Ectodermal cell (in vitro differentiated cells): ENCODE results near the gene HTRA3.

Experiments
- H3K27ac ChIP-seq: 2 replicates; pipeline ENCODE4 v1.7.0; 2013; ENCODE audit warnings: mild to moderate bottlenecking, low read depth, low read length; ENCODE audit not compliant: insufficient read depth, poor library complexity, severe bottlenecking
- H3K27me3 ChIP-seq: 2 replicates; pipeline ENCODE4 v1.7.0; 2013; ENCODE audit warnings: mild to moderate bottlenecking, low read length; ENCODE audit not compliant: insufficient read depth, control insufficient read depth, poor library complexity, severe bottlenecking
- H3K36me3 ChIP-seq: one replicate; pipeline ENCODE4 v1.7.0; 2013; ENCODE audit warnings: low read length; ENCODE audit not compliant: control insufficient read depth, insufficient read depth
- H3K4me1 ChIP-seq: one replicate; pipeline ENCODE4 v1.7.0; 2013; ENCODE audit warnings: low read length; ENCODE audit not compliant: control insufficient read depth, insufficient read depth
- H3K4me3 ChIP-seq: 2 replicates; pipeline ENCODE4 v1.7.0; 2013; ENCODE audit warnings: low read depth, low read length, control low read depth; ENCODE audit not compliant: insufficient read depth
- H3K9me3 ChIP-seq: 2 replicates; pipeline ENCODE4 v1.7.0; 2013; ENCODE audit warnings: mild to moderate bottlenecking, low read length, moderate library complexity; ENCODE audit not compliant: control insufficient read depth
- WGBS, 2 experiments: methylation state at CpG; one replicate each; pipeline ENCODE4 v1.1.7; 2013; ENCODE audit warnings: missing lambda C conversion rate in 2 of 2; 5-methylcytosine and 5-hydroxymethylcytosine counted together

The HTRA3 gene

DNA sequence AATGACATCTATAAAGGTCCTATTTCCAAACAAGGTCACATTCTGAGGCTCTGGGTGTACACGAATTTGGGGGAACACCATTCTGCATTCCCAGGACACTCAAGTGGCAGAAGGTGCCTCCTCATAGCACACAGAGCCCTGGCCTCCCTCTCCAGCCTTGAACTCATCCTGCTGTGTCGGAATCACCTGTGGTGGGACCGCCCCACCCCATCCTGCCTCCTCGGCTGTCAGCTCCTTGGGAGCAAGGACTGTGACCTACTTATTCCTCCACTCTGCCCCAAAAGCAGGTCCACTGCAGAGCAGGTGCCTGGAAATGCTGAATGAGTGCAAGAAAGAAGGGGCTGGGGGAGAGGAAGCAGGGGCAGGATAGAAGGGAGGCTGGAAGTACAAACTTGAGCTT, 33.5 kb downstream of the HTRA3 start:
- no peaks in the 10 kb centered on the region for H3K36me3 ChIP-seq
- H3K4me3 ChIP-seq, result no peak overlapping the region
- WGBS, 2 experiments, result 87% methylated on average over 4 of the region's 4 CpGs
- H3K4me1 ChIP-seq, result peaks cover 16% of the 10 kb centered on the region
- H3K27ac ChIP-seq, result no peak overlapping the region
- no peaks in the 10 kb centered on the region for H3K9me3 ChIP-seq
- no peaks in the 10 kb centered on the region for H3K27me3 ChIP-seq

DNA sequence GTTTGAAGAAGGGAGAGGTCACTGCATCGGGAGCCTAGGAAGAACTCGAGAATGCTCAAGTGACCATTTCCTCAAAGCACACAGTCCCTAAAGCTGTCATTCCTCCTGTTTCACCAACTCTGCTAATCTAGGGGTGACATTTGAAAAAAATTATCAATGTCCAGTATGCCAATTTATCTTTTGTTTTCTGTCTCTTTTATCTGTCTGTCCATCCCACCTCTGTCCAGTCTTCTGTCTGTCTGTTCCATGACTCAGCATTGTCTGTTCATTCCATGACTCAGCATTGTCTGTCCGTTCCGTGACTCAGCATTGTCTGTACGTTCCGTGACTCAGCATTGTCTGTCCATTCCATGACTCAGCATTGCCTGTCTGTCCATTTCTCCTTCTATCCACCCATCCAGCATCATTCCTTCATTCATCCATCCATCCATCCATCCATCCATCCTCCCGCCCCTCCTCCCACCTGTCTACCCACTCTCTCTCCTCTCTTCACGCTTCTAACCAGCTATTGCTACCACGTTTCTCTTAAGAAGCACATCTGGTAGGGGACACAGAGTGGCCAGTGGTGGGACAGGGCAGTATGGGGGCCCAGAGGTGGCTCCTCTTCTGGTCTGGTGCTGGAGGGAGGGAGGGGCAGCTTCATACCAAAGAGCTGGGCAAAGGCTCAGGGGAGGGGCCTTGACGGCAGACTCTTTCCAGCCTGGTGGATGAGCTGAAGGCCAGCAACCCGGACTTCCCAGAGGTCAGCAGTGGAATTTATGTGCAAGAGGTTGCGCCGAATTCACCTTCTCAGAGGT, 34.1 kb downstream of the HTRA3 start:
- 92 to 93% methylated on average over 13 of the region's 13 CpGs for WGBS, 2 experiments
- H3K36me3 ChIP-seq, result no peaks in the 10 kb centered on the region
- H3K27ac ChIP-seq, result no peak overlapping the region
- no peaks in the 10 kb centered on the region for H3K9me3 ChIP-seq
- no peak overlapping the region for H3K4me3 ChIP-seq
- no peaks in the 10 kb centered on the region for H3K27me3 ChIP-seq
- peaks cover 16% of the 10 kb centered on the region for H3K4me1 ChIP-seq

DNA sequence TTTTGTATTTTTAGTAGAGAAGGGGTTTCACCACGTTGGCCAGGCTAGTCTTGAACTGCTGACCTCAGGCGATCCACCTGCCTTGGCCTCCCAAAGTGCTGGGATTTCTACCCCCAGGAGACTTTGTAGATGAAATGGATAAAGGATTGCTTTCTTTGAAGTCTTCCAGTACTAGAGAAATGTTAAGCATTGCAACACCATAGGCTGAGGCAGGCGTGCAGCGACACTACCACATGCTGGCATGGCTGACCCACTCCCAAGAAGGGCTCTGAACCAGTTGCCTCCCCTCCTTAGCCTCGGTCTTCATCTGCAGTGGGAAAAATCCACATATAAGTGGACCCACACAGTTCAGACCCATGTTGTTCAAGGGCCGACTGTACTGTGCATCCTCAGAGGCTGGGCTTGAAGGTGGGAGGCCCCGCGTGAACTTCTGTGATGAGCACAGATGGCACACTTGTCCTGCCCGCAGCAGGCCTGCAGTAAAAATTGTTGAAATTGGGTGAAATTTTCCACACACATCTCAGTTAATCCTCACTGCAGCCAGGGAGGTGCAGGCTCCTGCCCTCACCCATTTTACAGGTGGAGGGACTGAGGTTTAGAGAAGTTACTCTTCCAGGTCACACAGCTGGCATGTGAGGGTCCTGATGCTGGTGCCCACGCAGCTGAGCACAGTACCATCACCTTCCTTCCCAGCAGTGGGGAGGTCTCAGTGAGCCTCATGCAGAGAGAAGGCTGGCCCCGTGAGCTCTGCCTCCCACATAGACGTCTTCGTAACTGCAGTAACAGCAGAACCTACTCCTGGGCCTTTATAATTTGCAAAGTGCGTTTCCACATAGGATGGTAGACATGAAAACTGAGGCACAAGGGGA, 35.5 kb downstream of the HTRA3 start:
- Histone ChIP-seq H3K36me3 (no peaks in the 10 kb centered on the region), H3K27ac (no peak overlapping the region), H3K9me3 (no peaks in the 10 kb centered on the region), H3K4me1 (peaks cover 16% of the 10 kb centered on the region), H3K27me3 (no peaks in the 10 kb centered on the region), H3K4me3 (no peak overlapping the region)
- WGBS, 2 experiments, result 86 to 87% methylated on average over 14 of the region's 14 CpGs

DNA sequence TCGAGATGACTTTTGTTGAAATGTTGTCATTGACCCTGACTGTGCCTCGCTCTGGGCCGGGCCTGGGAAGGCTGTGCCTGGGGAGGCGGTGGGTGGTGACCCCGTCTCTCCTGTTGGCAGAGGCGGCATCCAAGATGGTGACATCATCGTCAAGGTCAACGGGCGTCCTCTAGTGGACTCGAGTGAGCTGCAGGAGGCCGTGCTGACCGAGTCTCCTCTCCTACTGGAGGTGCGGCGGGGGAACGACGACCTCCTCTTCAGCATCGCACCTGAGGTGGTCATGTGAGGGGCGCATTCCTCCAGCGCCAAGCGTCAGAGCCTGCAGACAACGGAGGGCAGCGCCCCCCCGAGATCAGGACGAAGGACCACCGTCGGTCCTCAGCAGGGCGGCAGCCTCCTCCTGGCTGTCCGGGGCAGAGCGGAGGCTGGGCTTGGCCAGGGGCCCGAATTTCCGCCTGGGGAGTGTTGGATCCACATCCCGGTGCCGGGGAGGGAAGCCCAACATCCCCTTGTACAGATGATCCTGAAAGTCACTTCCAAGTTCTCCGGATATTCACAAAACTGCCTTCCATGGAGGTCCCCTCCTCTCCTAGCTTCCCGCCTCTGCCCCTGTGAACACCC, 36.4 kb downstream of the HTRA3 start:
- Histone ChIP-seq H3K27me3 (no peaks in the 10 kb centered on the region), H3K27ac (no peak overlapping the region), H3K9me3 (no peaks in the 10 kb centered on the region), H3K36me3 (no peaks in the 10 kb centered on the region), H3K4me1 (peaks cover 16% of the 10 kb centered on the region), H3K4me3 (no peak overlapping the region)
- 90 to 91% methylated on average over 35 of the region's 35 CpGs for WGBS, 2 experiments

DNA sequence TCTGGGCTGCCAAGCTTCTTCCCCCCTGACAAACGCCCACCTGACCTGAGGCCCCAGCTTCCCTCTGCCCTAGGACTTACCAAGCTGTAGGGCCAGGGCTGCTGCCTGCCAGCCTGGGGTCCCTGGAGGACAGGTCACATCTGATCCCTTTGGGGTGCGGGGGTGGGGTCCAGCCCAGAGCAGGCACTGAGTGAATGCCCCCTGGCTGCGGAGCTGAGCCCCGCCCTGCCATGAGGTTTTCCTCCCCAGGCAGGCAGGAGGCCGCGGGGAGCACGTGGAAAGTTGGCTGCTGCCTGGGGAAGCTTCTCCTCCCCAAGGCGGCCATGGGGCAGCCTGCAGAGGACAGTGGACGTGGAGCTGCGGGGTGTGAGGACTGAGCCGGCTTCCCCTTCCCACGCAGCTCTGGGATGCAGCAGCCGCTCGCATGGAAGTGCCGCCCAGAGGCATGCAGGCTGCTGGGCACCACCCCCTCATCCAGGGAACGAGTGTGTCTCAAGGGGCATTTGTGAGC, 37.0 kb downstream of the HTRA3 start:
- WGBS, 2 experiments, result 68% methylated on average over 16 of the region's 16 CpGs
- H3K4me3 ChIP-seq, result no peak overlapping the region
- peaks cover 16% of the 10 kb centered on the region for H3K4me1 ChIP-seq
- no peak overlapping the region for H3K27ac ChIP-seq
- H3K9me3 ChIP-seq, result no peaks in the 10 kb centered on the region
- H3K27me3 ChIP-seq, result no peaks in the 10 kb centered on the region
- H3K36me3 ChIP-seq, result no peaks in the 10 kb centered on the region

DNA sequence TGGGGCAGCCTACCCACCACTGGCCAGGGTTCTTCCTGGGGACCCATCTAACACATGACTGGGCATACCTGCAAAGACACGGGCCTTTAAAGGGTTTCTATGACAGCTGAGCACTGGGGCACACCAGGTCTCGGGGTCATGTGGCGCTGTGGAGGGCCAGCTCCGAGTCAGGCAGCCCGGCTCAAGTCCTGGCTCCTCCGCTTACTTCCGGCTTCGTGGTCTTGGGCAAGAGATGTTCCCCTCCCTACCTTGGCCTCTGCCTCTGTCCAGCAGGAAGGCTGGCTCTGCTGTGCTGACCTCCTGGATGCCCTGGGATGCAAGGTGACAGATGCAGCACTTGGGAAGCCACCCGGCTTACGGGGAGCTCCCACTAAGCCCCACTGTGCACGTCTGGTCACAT, 37.6 kb downstream of the HTRA3 start:
- WGBS, 2 experiments, result 89 to 95% methylated on average over 11 of the region's 11 CpGs

DNA sequence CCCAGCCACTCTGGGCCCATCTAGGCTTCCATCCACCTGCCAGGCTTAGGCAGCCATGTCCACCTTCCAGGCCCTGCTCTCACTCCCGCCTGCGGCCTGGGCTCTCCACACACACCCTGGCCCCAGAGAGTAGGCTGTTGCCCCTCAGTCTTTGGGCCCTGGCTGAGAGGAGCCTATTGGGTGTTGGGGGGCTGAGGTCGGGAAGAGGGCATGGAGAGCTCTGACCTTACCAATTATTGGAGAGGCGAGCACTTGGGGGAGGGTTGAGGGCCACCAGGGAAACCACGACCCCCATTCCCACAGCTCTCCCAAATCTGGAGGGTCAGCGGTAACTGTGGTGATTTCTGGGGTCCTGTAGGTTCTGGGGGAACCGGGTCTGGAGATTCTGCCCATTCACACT, 38.2 kb downstream of the HTRA3 start:
- Histone ChIP-seq H3K4me1 (peaks cover 16% of the 10 kb centered on the region), H3K36me3 (no peaks in the 10 kb centered on the region), H3K27me3 (no peaks in the 10 kb centered on the region), H3K27ac (no peak overlapping the region), H3K4me3 (no peak overlapping the region), H3K9me3 (no peaks in the 10 kb centered on the region)
- 97 to 98% methylated on average over 7 of the region's 7 CpGs for WGBS, 2 experiments

More for the DNA sequence above, 37.6 kb downstream of the HTRA3 start:
- peaks cover 16% of the 10 kb centered on the region for H3K4me1 ChIP-seq
- no peaks in the 10 kb centered on the region for H3K36me3 ChIP-seq
- no peak overlapping the region for H3K27ac ChIP-seq
- no peak overlapping the region for H3K4me3 ChIP-seq
- no peaks in the 10 kb centered on the region for H3K27me3 ChIP-seq
- H3K9me3 ChIP-seq, result no peaks in the 10 kb centered on the region

DNA sequence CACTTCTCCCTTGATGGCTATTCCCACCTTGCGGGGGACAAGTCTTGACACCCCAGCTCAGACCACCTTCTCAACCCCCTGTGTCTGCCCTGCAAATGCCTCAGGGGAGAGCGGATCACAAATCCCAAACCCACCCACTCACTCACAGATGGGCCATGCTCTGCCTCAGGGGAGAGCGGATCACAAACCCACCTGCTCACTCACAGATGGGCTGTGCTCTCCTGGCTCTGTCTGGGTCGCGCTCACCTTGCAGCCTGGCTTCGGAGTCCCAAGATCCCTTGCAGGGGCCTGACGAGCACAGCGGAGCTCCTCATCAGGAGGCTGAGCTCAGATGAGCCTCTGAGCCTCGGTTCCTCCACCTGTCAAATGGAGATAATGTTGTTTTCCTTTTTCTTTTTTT, 38.6 kb downstream of the HTRA3 start:
- no peaks in the 10 kb centered on the region for H3K9me3 ChIP-seq
- no peak overlapping the region for H3K4me3 ChIP-seq
- no peak overlapping the region for H3K27ac ChIP-seq
- WGBS, 2 experiments, result 91 to 96% methylated on average over 9 of the region's 9 CpGs
- H3K27me3 ChIP-seq, result no peaks in the 10 kb centered on the region
- no peaks in the 10 kb centered on the region for H3K36me3 ChIP-seq
- H3K4me1 ChIP-seq, result peaks cover 16% of the 10 kb centered on the region

DNA sequence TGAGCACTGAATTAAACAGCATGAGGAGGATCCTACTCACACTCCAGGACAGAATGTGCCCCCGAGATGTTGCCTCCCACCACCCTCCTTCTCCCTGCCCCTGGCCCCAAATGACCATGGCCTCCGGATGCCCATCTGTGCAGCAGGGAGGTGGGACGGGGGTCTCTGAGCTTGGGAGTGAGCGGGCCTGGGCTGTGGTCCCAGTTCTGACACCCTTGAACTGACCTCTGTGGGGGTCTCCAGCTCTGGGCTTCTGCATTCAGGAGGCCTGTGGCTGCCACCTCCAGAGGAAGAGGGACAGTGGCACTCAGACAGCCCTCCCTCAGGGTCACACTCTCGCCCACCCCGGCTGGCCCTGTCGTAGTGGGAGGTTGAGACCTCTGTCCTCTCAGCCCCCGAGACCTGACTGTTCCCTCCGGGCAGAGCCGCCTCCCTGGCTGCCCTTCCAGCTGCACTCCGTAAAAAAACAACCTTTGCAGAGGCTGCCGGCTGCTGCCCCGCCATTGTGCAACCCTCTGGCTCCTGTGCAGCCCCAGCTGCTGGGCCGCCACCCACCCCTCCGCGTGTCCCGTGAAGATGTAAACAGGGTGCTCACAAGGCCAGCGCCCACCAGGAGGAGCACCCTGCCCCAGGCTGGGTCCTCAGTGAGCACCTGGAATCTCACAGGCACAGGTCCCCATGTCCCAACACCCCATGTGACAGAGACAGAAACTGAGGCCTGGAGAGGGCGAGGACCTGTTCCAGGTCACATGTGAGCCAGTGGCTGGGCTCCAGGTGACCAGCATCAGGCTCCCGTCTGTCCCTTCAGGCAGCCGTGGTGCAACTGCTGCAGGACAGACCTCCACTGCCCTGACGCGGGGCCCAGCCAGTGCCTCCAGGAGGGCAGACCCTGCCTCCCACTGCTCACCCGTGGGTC, 39.6 kb downstream of the HTRA3 start:
- Histone ChIP-seq H3K27me3 (no peaks in the 10 kb centered on the region), H3K27ac (no peak overlapping the region), H3K9me3 (no peaks in the 10 kb centered on the region), H3K36me3 (no peaks in the 10 kb centered on the region), H3K4me1 (peaks cover 13% of the 10 kb centered on the region), H3K4me3 (no peak overlapping the region)
- 91 to 92% methylated on average over 24 of the region's 24 CpGs for WGBS, 2 experiments
